Cerebellar nuclear complex (tissue), 1 donor: ENCODE data around the gene ETDA.
"Not testable (repeated sequence)": the region's sequence is repeated elsewhere in the genome, so short reads cannot be mapped to it uniquely, and the experiment has no call there.

ENCODE experiments used
- DNase-seq, 2 experiments: peaks; one replicate each; lab custom pipeline; 2025; lab: John Stamatoyannopoulos, UW

ETDA gene

DNA sequence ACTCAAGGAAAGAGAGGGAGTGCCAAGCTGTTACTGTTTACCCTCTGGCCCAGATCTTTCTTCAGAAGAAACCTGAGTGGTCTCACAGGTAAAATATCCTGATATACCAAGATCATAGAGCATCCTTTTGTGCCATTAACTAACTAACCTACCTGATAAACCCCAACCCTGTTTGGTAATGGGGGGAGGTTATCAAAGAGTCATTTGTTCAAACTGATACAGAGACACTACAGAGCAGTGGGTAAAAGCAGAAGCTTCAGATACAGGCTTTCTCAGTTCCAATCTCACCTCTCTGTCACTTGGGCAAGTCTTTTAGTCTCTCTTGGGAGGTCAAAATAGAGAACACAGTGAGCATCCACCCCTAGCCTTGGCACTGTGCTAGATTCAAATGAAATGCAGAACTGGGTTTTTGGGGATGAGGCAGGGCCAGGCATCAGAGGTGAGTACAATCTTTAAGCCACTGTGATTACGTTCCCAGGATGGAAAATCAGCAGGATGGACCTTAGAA lies at the start of gene ETDA:
Gene ETDA, plus strand, starts transcription at position 51 of the 508 bp plus-strand sequence. CDS start 1,216 bp downstream, outside the sequence.
- DNase-seq = not testable (repeated sequence)

DNA sequence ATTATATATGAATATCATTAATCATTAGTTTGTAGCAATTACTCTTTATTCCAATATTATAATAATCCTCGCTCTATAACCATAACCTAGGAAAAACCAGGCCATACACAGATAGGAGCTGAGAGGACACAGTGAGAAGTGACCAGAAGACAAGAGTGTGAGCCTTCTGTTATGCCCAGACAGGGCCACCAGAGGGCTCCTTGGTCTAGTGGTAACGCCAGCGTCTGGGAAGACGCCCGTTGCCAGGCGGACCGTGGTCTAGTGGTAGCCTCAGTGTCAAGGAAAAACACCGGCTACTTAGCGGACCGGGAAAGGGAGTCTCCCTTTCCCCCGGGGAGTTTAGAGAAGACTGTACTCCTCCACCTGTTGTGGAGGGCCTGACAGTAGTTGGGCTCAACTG lies 45.4 kb upstream of the ETDA start:
- not testable (repeated sequence) for DNase-seq

DNA sequence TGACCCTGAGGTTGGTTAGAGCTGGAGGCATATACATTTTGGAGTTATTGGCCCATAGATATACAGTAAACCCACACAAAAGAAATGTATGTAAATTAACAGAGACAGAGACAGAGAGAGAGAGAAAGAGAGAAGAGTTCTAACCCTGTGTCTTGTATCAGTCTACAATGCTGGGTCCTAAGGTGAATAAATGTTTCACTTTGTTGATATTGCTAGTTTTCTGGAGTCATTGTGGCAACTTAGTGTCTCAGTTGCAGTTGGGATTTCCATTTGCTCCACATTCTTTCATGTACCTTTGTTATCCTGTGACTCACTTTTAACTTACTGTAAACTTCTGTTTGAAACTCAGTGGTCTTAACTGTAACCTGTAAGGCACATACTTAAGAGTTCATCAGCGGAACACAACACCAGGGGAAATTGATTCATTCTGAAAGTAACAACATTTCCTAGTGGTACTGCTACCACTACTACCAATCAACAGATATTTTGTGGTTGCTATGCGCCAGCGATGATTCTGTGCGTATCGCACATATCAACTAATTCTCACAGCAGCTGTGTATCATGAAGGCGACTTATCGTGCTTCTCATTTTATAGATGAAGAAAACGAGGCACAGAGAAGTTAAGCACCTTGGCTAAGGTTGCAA lies 38.5 kb upstream of the ETDA start:
- no peak for DNase-seq

DNA sequence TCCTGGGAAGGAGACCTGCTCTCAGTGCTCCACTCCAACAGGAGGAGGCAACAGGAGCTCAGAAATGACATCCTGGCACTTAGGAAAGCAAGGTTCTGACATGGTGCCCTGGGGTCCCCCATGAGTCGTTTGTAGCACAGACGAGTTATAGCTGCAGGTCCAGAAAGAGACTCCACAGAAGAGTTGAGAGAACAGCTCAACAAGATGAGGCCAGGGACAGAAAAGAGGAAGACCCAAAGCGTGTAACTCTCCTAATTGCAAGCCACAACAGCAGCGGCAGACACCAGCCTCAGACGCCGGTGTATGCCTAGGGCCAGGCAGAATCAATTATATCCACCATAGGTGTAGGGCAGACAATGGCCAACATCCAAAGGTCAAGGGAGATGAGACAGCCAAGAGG lies 5.9 kb upstream of the ETDA start:
- not testable (repeated sequence) for DNase-seq

DNA sequence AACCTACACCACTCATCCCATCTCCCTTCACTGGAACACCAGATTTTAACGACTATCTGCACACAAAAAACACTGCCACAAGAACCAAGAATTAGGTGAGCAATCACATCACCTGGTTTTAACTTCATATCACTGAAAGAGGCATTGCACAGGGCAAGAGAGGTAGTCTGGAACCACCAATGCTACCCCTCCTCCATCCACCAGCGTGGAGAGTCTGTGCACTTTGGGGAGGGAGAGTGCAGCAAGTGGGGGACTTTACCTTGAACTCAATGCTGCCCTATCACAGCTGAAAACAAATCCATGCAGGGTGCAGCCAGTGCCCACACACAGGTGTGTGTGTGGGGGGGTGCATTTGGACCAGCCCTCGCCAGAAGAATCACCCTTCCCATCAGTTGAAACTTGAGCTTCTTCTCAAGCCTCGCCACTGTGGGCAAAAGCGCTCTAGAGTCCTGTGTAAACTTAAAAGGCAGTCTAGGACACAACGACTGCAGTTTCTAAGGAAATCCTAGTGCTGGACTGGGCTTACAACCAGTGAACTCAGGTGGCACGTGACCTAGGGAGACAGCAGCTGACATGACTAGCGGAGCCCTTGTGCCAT lies 4.3 kb downstream of the ETDA start:
- DNase-seq = not testable (repeated sequence)

DNA sequence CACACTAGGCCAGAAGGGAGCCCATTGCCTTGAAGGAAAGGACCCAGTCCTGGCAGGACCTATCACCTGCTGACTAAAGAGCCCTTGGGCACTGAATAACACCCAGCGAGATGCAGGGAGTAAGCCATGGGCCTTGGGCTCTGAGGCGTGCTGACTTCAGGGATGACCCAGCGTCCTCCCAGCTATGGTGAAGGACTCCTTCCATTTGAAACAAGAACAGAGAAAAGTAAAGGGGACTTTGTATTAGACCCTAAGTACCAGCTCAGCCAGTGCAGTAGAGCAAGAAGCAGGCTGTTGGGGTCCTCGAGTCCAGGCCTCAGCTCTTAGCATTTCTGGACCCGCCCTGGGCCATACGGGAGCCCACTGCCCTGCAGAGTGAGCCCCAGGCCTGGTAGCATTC lies 5.1 kb downstream of the ETDA start:
- DNase-seq = no peak

DNA sequence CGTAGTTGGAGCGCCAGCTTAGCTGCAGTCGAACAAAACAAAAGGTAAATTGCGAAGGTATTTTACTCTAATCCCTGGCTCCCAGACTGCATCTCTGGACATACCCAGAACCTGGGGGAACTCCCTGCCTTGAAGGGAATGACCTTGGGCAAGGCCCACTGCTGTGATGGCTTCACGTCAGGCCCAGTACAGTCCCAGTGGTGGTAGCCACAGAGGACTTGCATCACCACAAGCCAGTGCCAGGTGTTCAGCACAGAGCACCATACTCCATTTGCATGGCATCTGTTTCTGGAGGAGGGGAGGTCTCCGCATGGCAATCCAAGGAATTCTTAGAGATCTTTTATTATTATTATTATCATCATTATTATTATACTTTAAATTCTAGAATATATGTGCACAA lies 5.6 kb downstream of the ETDA start:
- DNase-seq = no peak

DNA sequence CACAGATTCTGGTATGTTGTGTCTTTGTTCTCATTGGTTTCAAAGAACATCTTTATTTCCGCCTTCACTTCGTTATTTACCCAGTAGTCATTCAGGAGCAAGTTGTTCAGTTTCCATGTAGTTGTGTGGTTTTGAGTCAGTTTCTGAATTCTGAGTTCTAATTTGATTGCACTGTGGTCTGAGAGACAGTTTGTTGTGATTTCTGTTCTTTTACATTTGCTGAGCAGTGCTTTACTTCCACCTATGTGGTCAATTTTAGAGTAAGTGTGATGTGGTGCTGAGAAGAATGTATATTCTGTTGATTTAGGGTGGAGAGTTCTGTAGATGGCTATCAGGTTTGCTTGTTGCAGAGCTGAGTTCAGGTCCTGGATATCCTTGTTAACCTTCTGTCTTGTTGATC lies 9.1 kb downstream of the ETDA start:
- not testable (repeated sequence) for DNase-seq

DNA sequence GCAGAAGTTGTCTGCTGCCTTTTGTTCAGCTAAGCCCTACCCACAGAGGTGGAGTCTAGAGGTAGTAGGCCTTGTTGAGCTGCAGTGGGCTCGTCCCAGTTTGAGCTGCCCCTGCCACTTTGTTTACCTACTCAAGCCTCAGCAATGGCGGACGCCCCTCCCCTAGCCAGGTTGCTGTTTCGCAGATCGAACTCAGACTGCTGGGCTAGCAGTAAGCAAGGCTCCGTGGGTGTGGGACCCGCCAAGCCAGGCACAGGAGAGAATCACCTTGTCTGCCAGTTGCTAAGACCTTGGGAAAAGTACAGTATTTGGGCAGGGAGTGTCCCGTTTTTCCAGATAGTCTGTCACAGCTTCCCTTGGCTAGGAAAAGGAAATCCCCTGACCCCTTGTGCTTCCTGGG lies 11.5 kb downstream of the ETDA start:
- not testable (repeated sequence) for DNase-seq

DNA sequence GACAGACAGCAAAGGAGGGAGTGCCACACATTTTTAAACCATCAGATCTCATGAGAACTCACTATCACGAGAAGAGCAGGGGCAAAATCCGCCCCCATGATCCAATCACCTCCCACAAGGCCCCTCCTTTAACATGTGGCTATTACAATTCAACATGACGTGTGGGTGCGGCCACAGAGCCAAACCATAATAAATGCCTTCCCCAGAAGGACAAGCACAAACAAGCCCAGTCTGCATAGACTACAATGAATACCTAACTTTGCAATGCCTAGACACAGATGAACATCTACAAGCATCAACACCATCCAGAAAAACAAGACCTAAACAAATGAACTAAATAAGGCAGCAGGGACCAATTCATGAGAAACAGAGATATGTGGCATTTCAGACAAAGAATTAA lies 12.3 kb downstream of the ETDA start:
- no peak for DNase-seq

DNA sequence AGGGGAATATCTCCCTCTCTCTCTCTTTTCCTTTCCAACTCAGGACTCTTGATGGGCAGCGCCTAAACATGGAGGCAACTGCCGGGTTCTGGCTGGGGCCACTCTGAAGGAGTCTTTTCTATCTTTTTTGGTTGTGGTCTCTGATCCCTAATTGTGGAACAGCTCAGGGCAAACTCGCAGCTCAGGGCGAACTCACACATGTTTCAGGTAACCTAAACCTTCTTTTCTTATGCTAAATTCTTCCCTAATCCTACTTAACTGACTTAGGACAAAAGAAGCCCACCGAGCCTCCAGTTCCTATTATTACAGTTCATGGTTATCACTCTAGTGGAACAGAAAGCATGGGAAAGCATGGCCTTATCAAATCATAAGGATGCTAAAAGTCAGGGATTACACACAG lies 21.3 kb downstream of the ETDA start:
- no peak for DNase-seq

DNA sequence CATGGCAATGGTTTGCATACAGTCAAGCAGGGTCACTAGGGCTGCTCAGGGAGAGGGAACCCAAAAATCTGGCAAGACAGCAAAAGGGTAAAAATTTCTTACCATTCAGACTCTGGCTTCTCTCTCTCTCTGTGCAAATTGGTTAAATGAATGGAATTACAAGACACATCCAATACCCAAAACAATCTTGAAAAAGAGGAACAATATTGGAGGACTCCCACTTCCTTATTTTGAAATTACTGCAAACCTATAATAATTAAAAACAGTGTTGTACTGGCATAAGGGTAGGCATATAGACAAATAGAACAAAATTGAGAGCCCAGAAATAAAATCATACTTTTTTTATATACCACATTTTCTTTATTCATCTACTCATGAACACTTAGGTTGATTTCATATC lies 24.1 kb downstream of the ETDA start:
- DNase-seq = no peak

DNA sequence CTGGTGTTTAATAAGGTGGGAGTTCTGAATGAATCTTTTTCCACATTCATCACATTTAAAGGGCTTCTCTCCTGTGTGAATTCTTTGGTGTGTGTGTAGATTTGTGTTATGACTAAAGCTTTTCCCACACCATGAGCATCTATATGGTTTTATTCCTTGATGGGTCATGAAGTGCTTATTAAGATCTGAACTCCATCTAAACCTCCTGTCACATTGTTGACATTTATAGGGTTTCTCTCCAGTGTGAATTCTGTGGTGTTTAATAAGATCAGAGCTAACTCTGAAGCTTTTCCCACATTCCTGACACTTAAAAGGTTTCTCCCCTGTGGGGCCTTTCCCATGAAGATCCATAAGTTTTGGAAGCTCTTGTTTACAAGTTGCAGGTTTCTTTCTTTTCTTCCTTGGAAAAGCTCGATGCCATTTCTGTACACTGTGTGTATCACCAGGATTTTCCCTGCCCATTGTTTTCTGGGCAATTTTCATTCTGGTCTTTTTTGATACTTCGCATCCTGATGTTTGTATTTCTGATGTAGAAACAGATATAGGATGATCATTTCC lies 35.5 kb downstream of the ETDA start:
- no peak for DNase-seq

DNA sequence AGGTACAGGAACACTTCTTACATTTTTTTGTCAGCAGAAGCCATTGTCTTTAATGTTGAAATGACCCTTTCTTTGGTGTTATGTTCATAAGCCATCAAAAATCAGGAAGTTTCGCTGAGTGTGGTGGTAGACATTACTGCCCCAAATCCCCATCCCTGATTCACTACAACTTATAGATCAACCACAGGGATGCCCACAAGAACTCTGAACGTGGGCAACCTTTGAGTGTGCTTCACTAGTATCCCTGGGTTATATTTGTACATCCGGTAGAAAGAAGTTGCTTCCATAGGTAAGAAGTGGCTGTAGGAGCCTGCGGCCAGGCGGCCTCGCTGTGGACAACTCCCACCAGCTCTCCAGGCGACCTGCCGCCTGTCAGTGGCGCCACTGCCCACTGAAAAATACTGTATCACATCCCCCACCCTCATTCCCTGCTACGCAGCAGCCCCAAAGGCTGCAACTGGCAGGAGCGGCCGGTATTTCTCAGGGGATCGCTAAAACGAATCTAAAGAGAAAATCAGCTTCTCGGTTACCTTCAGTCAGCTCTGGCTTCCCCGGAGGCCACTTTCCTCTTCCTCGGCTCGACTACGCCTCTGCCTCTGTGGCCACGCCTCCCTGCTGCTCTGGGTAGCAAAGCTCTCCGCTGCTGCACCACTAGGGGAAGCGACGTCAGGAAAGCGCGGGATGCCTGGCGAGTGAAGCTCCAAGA lies 43.5 kb downstream of the ETDA start:
- DNase-seq = peak in 1 of 2 experiments; percentile 4

DNA sequence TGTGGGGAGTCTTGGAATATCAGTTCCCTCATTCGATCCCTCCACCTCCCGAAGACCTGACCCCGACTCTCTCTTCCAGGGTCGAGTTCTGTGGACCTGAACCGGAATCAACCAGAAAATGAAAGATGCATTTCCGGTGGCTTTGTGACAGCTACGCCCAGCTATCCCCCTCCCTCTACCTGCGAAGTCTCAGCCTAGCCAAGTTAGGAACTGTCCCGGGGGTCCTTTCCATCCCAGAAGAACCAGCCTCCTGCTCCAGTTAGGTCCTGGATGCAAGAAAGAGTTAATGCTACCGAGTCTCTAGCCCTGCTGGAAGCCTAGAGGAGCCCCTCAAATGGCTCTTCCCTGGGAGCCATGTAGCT lies 44.1 kb downstream of the ETDA start:
- DNase-seq = no peak

DNA sequence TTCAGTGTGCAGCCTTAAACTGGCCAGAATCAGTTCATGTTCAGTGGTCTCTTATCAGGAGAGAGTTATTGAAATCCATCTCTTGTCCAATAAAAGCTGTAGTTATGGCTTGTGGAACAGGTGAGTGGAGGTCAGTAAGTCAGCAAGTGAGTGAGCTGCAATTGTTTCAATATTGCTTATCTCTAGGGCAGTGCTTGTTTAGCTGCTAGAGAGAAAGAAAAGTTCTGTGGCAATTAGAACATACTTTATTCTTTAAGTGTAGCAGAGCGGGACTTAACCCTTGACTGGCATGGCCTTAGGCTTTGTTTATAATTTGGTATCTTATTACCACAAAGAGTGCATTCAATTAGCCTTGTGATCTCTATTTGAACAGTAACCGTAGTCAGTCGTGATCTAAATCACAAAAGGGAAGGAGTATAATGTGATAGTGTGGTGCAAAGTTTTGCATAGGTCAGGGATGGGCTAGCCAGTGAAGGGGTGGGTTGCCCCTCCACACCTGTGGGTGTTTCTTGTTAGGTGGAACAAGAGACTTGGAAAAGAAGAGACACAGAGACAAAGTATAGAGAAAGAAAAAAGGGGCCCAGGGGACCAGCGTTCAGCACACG lies 50.5 kb downstream of the ETDA start:
- no peak for DNase-seq
